Measurements from ENCODE around the gene TMEM250. TPM values are rescaled to one million over a fixed set of nuclear protein-coding genes. Genes with fewer than 3 reads are reported as not detected.
A peak's percentile ranks its signal among the peaks of the same experiment; 100 is the strongest.

TMEM250 gene
- polyA plus RNA-seq, 1 of the 3 experiments (the other 2 are of a cell fraction), result 25.9 TPM

DNA sequence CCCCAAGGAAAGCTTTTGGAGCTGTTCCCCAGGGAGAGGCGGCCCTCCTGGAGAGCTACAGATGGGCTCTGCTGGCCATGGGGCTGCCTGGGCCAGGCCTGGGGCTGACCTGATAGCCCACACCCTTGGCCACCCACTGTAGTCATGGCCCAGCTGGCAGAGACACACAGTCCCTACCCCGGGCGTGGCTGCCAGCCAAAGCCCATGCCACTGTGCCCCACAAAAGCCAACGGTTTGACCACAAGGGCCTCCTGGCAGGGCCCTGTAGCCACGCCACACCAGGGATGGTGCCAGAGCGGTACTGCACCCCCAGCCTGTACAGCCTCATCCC lies 38.8 kb downstream of the TMEM250 start:
- Histone ChIP-seq H3K27ac (ENCODE audit: low read depth in 2 of 2, low read length in 1 of 2) (no peak overlapping the region), H3K4me2 (no peak overlapping the region), H3K79me2 (ENCODE audit: insufficient read depth) (peaks cover 71% of the 10 kb centered on the region), H3K9me3 (no peaks in the 10 kb centered on the region), H3K36me3 (replicated peaks in 1 of 2; ENCODE audit: control insufficient read depth in 1 of 2, insufficient read depth in 2 of 2, low read length in 1 of 2) (peaks cover 0 to 8% of the 10 kb centered on the region in 2 experiments), H2AFZ (ENCODE audit: low read depth) (no peak overlapping the region), H3K9ac (no peak overlapping the region), H3K4me3 (ENCODE audit: low read depth in 2 of 2, low read length in 1 of 2) (no peak overlapping the region), H3K9me2 (no peaks in the 10 kb centered on the region), H3K27me3 (ENCODE audit: insufficient read depth) (no peaks in the 10 kb centered on the region), H4K20me1 (ENCODE audit: insufficient read depth) (peaks cover 77% of the 10 kb centered on the region), H3K4me1 (ENCODE audit: control insufficient read depth in 1 of 2, insufficient read depth in 2 of 2, low read depth in 1 of 2, low read length in 1 of 2) (peaks cover 0 to 12% of the 10 kb centered on the region in 2 experiments; a peak in 1 of 4 replicates), H3F3A (replicated peaks; ENCODE audit: insufficient read depth) (no peaks in the 10 kb centered on the region)
- TF ChIP-seq, protein P1, sequence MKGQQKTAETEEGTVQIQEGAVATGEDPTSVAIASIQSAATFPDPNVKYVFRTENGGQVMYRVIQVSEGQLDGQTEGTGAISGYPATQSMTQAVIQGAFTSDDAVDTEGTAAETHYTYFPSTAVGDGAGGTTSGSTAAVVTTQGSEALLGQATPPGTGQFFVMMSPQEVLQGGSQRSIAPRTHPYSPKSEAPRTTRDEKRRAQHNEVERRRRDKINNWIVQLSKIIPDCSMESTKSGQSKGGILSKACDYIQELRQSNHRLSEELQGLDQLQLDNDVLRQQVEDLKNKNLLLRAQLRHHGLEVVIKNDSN (IDR thresholded peaks at IDR 0.05; ENCODE audit: borderline replicate concordance, low read depth), result no peak
- no peak for TF ChIP-seq TCF12 (IDR thresholded peaks at IDR 0.05)
- TF ChIP-seq MXI1 (IDR thresholded peaks at IDR 0.05; ENCODE audit: low read depth, low read length), result no peak
- TF ChIP-seq EZH2phosphoT487 (IDR thresholded peaks at IDR 0.05; ENCODE audit: borderline replicate concordance, low read depth), result no peak
- no peak for TF ChIP-seq RAD21 (IDR thresholded peaks at IDR 0.05; ENCODE audit: low read length)
- TF ChIP-seq RFX5 (IDR thresholded peaks at IDR 0.05; ENCODE audit: low read length), result no peak
- TF ChIP-seq, protein P2, sequence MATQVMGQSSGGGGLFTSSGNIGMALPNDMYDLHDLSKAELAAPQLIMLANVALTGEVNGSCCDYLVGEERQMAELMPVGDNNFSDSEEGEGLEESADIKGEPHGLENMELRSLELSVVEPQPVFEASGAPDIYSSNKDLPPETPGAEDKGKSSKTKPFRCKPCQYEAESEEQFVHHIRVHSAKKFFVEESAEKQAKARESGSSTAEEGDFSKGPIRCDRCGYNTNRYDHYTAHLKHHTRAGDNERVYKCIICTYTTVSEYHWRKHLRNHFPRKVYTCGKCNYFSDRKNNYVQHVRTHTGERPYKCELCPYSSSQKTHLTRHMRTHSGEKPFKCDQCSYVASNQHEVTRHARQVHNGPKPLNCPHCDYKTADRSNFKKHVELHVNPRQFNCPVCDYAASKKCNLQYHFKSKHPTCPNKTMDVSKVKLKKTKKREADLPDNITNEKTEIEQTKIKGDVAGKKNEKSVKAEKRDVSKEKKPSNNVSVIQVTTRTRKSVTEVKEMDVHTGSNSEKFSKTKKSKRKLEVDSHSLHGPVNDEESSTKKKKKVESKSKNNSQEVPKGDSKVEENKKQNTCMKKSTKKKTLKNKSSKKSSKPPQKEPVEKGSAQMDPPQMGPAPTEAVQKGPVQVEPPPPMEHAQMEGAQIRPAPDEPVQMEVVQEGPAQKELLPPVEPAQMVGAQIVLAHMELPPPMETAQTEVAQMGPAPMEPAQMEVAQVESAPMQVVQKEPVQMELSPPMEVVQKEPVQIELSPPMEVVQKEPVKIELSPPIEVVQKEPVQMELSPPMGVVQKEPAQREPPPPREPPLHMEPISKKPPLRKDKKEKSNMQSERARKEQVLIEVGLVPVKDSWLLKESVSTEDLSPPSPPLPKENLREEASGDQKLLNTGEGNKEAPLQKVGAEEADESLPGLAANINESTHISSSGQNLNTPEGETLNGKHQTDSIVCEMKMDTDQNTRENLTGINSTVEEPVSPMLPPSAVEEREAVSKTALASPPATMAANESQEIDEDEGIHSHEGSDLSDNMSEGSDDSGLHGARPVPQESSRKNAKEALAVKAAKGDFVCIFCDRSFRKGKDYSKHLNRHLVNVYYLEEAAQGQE (IDR thresholded peaks at IDR 0.05; ENCODE audit: low read depth, low read length), result no peak
- TF ChIP-seq GABPA (IDR thresholded peaks at IDR 0.05; ENCODE audit: low read depth), result no peak
- no peak for TF ChIP-seq JUND (IDR thresholded peaks at IDR 0.05)
- TF ChIP-seq TAF1 (IDR thresholded peaks at IDR 0.05; ENCODE audit: borderline replicate concordance, low read depth, low read length), result no peak
- TF ChIP-seq, protein P3, sequence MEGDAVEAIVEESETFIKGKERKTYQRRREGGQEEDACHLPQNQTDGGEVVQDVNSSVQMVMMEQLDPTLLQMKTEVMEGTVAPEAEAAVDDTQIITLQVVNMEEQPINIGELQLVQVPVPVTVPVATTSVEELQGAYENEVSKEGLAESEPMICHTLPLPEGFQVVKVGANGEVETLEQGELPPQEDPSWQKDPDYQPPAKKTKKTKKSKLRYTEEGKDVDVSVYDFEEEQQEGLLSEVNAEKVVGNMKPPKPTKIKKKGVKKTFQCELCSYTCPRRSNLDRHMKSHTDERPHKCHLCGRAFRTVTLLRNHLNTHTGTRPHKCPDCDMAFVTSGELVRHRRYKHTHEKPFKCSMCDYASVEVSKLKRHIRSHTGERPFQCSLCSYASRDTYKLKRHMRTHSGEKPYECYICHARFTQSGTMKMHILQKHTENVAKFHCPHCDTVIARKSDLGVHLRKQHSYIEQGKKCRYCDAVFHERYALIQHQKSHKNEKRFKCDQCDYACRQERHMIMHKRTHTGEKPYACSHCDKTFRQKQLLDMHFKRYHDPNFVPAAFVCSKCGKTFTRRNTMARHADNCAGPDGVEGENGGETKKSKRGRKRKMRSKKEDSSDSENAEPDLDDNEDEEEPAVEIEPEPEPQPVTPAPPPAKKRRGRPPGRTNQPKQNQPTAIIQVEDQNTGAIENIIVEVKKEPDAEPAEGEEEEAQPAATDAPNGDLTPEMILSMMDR (IDR thresholded peaks at IDR 0.05), result no peak
- ChIA-PET CTCF (no interaction called here), POLR2A (interaction anchor here (0.6 kb wide), 1 partner anchor 166 kb away, joined by 4 read pairs; no protein-coding TSS in a partner anchor)
- DNase-seq, result peak; percentile 30
- WGBS (ENCODE audit: low lambda C conversion rate), result 92% methylated on average over 2 of the region's 6 CpGs

Measured in SK-N-SH (cell line).